NCI-H446 (cell line): ENCODE data around the gene NEAT1.
"Not testable (repeated sequence)": the region's sequence is repeated elsewhere in the genome, so short reads cannot be mapped to it uniquely, and the experiment has no call there.

Source experiments
- DNase-seq, 2 experiments: peaks; one replicate each; lab custom pipeline; 2025; lab: John Stamatoyannopoulos, UW

NEAT1 gene

GRCh38 chr11:65404638-65405339 lies 17.8 kb upstream of the NEAT1 start:
- no peak for DNase-seq

DNA sequence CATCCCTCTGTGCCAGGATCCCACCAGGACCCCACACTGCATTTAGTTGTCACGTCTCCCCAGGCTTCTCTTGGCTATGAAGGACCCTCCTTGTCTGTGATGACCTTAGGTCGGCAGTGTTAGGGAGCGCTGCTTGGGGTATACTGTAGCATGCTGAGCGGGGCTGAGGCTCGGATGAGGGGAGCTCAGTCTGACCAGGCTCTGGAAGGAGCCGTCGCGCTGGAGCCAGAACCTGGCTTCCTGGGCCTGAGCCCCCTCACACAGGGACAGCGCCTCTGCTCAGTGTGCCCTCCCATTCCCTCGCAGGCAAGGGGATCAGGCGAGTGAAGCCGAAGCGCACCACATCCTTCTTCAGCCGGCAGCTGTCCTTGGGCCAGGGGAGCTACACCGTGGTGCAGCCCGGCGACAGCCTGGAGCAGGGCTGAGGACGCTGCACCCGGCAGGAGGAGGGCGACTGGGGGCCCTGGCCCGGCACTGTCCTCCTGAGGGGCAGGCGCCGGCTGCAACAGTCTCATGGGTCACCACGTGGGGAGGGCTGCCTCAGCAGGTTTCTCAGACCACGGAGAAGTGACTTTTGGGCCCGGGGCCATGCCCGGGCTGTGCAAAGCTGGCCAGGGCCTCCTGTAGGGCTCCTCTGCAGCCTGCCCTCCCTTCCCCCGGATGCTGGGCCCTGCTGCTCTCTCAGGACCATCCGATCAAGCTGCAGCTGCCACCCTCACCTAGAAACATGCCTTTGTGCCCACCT lies 11.5 kb upstream of the NEAT1 start:
- no peak for DNase-seq

- DNase-seq = no peak
These were observed 10.9 kb upstream of the NEAT1 start for GRCh38 chr11:65411681-65412070.

DNA sequence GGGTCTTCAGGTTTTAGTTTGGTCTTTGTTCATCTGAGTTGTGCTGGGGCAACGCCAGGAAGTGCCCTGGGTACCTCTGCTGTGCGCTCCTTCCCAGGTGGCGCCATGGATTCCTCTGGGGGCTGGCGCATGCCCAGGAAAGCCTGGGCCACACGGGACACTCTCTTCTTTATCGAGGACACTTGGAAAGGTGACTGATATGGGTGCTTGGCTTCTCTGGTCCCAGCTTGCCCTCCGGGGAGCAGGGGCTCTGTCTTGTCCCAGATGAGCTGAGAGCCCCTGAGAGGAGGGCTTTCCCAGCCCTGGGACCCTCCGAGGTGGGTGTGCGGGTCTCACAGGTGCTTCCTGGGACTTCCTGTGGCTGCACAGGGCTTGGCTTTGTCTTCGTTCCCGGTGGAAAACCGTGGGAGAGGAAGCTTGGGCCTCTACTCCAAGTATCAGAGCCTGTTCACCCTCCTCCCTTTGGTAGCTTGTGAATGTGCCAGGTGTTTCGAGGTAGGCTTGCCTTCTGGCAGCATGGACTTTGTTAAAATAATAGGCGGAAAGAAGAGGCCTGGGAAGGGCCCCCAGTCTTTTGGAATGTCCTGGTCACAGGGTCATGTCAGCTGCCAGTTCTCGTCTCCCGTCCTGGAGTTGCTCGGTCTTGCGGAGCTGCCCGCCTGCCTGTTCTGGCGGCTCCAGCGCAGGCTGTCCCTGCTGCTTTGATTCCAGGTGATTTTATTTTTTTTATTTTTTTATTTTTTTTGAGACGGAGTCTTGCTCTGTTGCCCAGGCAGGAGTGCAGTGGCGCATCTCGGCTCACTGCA lies 10.1 kb upstream of the NEAT1 start:
- no peak for DNase-seq

DNA sequence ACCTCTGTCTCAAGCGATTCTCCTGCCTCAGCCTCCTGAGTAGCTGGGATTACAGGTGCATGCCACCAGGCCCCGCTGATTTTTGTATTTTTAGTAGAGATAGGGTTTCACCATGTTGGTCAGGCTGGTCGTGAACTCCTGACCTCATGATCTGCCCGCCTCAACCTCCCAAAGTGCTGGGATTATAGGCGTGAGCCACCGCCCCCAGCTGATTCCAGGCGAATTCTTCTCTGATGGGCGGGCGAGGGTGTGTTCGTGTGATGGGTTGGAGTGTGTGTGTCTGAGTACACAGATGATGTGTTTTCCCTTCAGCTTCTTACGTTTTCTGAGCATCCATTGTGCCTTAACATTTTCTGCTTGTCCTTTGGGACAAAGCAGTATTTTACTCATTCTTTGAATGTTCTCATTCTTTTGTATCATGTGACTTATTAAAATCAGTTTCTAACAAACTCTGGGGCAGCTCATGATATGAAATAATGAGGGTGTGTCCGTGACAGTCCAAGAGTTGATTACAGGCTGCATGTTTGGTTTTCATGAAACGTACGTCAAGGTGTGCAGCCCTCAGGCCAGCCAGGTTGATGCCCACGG lies 9.4 kb upstream of the NEAT1 start:
- DNase-seq = not testable (repeated sequence)

GRCh38 chr11:65414776-65415498 lies 7.7 kb upstream of the NEAT1 start:
- DNase-seq = no peak

GRCh38 chr11:65415499-65416340 lies 6.9 kb upstream of the NEAT1 start:
- DNase-seq = no peak

GRCh38 chr11:65416341-65416824 lies 6.2 kb upstream of the NEAT1 start:
- DNase-seq = peak; percentile 85 to 89

GRCh38 chr11:65416841-65417701 lies 5.5 kb upstream of the NEAT1 start:
- DNase-seq = peak in 1 of 2 experiments; percentile 29

GRCh38 chr11:65417702-65418430 lies 4.7 kb upstream of the NEAT1 start:
- peak in 1 of 2 experiments; percentile 29 for DNase-seq

DNA sequence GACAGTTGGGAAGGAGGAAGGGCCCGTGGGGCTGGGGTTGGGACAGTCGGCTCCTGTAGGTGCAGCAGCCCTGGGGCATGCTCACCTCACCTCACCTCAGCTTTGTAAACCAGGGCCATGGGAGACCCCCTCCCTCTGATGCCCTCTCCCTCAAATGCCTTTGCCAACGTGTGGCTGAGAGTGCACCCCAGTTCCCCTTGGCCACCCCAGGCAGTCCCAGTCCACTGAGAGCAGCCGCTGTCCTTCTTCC lies 4.2 kb upstream of the NEAT1 start:
- DNase-seq = no peak

DNA sequence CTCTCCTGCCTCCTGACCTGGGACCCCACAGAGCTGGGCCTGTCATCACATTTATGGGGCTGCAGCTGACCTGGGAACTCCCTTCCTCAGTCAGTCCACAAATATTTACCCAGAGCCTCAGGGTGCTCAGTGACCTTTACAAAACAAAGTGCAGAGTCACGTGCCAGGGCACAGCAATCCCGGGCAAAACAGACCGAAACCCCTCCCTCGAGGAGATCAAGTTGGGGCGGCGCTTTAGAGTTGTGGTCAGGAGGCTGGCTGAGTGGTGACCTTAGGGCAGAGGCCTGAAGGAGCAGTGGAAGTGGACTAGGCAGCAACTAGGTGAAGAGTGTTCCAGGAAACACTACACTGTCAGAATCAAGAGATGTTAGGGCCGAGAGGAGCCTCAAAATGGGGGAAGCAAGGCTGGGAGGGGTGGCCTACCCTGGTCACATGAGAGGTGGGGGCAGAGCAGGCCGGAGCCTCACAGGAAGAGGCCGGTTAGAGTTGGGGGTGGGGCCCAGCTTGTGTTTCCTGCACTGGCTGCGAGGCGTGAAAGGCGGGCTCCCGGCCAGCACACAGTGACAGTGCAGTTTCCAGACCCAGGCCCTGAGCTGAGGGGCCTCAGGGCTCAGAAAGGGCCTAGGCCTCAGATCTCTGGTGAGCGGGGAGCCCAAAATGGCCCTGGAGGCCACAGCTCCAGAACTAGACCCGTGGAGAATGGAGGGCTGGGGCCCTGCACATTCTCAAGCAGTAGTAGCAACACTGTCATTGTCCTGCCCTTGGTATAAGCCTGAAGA lies 3.7 kb upstream of the NEAT1 start:
- peak; percentile 94 to 96 for DNase-seq

GRCh38 chr11:65419460-65419771 lies 3.2 kb upstream of the NEAT1 start:
- DNase-seq = no peak

- peak; percentile 66 to 76 for DNase-seq
These were observed 2.7 kb upstream of the NEAT1 start for GRCh38 chr11:65419772-65420481.

DNA sequence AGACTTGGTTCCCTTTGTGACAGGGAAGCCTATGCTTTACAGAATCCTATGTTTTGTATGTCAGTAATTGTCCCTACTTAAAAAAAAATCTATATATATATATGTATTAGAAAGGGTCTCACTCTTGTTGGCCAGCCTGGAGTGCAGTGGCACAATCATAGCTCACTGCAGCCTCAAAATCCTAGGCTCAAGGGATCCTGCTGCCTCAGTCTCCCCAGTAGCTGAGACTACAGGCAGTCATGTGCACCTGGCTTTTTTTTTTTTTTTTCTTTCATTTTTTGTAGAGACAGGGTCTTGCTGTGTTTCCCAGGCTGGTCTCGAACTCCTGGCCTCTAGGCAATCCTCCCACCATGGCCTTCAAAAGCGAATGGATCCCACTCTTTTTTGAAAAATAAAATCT lies 2.1 kb upstream of the NEAT1 start:
- DNase-seq = no peak

- peak; percentile 91 to 95 for DNase-seq
These were observed 1.4 kb upstream of the NEAT1 start for GRCh38 chr11:65420979-65421793.
